Activated naive CD8-positive, alpha-beta T cell treated with anti-CD3 and anti-CD28 coated beads, Interleukin-2, amount 10 ng/mL, durations not matched to agents 7 days and 5 days (primary cell): ENCODE data around the gene SAT2. TPM values are rescaled to one million over a fixed set of nuclear protein-coding genes. Genes with fewer than 3 reads are reported as not detected.

ENCODE experiments used
- ATAC-seq: fragments of 150-1000 bp; cut with Tn5 transposase; one replicate; pipeline ENCODE4 v1.10.0; 2021; ENCODE audit warnings: low read depth, moderate library complexity
- POLR2A ChIA-PET: fragments of 350-600 bp; sonication (Branson Sonifier 250); formaldehyde crosslinking; loops from one replicate; lab custom pipeline; 2021; ENCODE audit warnings: antibody characterized with exemption; lab: Charles Lee
- DNase-seq: peaks from one replicate; pipeline ENCODE4 v3.0.0; 2021
- H3K27ac Mint-ChIP-seq: one replicate; pipeline ENCODE4 v1.8.0; 2022; ENCODE audit warnings: mild to moderate bottlenecking, mixed read lengths
- H3K27me3 Mint-ChIP-seq: one replicate; pipeline ENCODE4 v1.8.0; 2022; ENCODE audit warnings: mild to moderate bottlenecking, moderate library complexity, mixed read lengths
- H3K36me3 Mint-ChIP-seq: one replicate; pipeline ENCODE4 v1.8.0; 2021; ENCODE audit warnings: mild to moderate bottlenecking, mixed read lengths
- H3K4me1 Mint-ChIP-seq: one replicate; pipeline ENCODE4 v1.8.0; 2021; ENCODE audit warnings: mixed read lengths
- H3K4me3 Mint-ChIP-seq: one replicate; pipeline ENCODE4 v1.8.0; 2022; ENCODE audit warnings: mild to moderate bottlenecking, moderate library complexity, mixed read lengths
- H3K9me3 Mint-ChIP-seq: one replicate; pipeline ENCODE4 v1.8.0; 2021; ENCODE audit warnings: mixed read lengths
- total RNA-seq, 2 experiments: library from RNA; stranded (reverse); gene quantifications; one replicate each; pipeline ENCODE4 v1.2.3, GENCODE V29; 2021

The SAT2 gene
- total RNA-seq = 10 to 100 TPM; 40.0 to 41.2 TPM

DNA sequence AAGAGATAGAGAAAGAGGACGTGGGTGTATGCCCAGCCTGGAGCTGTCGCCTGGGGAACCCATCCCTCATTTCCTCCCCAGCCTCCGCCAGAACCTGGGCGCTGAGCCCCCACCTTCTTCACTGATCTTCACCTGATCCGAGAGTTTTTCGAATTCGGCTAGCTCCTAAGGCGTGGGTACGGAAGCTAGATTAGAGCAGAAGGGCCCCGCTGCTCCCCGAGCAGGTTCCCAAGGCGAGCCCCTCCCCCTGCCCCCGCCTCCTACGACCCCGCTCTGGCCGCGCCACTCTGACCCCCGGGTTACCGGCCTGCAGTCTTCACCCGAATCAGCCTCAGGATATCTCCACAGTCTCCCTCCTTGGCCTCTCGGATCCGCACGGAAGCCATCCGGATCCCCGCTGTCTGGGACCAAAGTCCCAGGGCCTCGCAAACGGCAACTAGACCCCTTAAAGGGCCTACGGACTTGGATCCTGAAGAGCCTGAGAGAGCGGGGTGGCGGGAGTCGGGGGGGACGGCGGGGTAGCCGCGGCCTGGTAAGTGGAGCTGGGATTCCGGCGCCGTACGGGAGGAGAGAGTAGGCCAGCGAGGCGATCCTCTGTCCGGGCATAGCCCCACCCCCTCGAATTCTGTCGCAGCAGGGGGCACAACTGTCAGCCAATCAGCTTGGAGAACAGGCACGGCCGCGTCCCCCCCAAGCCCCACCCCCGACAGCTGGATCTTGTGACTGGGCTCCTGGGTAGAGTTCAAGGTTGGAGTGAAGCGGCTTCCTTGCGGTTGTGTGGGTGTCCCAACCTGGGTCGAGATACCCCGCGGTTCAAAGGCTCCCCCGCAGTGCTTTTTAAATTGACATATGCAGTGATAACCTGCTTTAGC is at the start of gene SAT2:
SAT2 (minus strand) TSS at position 572 of the 872 bp plus-strand sequence; CDS start at position 386, 186 bp downstream.
- H3K4me3 Mint-ChIP-seq = peak within 1 kb of the TSS; percentile 95
- H3K36me3 Mint-ChIP-seq = peaks cover 3% of the 10 kb centered on the region
- DNase-seq = peak; percentile 80
- no peaks in the 10 kb centered on the region for H3K9me3 Mint-ChIP-seq
- H3K27me3 Mint-ChIP-seq = no peaks in the 10 kb centered on the region
- POLR2A ChIA-PET = interaction anchor here (0.6 to 2.6 kb wide), 13 partner anchors 9 to 304 kb away, joined by 3 to 50 read pairs (median 5); partner anchors contain the start of genes ATP1B2, CD68, CNTROB and FXR2
- peaks cover 14% of the 10 kb centered on the region for H3K4me1 Mint-ChIP-seq
- peak; percentile 96 for ATAC-seq
- H3K27ac Mint-ChIP-seq = peak within 1 kb of the TSS; percentile 85

DNA sequence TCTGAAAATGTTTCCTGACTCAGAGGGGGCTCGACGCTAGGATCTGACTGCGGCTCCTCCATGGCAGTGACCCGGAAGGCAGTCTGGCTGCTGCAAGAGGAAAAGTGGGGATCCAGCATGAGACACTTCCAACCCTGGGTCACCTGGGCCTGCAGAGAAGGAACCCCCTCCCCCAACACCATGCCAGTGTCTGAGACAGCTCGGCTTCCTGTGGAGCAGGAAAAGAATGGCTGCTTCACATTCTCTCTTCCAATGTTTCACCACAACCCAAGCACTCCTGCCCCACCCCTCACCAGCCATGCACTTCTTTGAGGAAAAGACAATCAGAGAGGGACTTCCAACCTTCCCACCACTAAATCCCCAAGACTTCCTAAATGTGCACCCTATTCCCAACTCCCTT is 48.9 kb upstream of the SAT2 start:
- POLR2A ChIA-PET = interaction anchor here (0.5 kb wide), 1 partner anchor 9 kb away, joined by 5 read pairs; no protein-coding TSS in a partner anchor
- Mint-ChIP-seq H3K36me3 (peaks cover 38% of the 10 kb centered on the region), H3K9me3 (peaks cover 9% of the 10 kb centered on the region), H3K4me3 (no peak overlapping the region), H3K27me3 (no peaks in the 10 kb centered on the region), H3K4me1 (peaks cover 3% of the 10 kb centered on the region), H3K27ac (no peak overlapping the region)
- ATAC-seq (no peak), DNase-seq (no peak)

DNA sequence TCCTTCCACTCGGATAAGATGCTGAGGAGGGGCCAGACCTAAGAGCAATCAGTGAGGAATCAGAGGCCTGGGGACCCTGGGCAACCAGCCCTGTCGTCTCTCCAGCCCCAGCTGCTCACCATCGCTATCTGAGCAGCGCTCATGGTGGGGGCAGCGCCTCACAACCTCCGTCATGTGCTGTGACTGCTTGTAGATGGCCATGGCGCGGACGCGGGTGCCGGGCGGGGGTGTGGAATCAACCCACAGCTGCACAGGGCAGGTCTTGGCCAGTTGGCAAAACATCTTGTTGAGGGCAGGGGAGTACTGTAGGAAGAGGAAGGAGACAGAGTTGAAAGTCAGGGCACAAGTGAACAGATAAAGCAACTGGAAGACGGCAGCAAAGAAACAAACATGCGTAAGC is 47.3 kb upstream of the SAT2 start:
- no peak for ATAC-seq
- Mint-ChIP-seq H3K4me3 (no peak overlapping the region), H3K27ac (no peak overlapping the region), H3K9me3 (peaks cover 9% of the 10 kb centered on the region), H3K27me3 (no peaks in the 10 kb centered on the region), H3K4me1 (peaks cover 3% of the 10 kb centered on the region), H3K36me3 (peaks cover 39% of the 10 kb centered on the region)
- no peak for DNase-seq
- POLR2A ChIA-PET = no interaction called here

DNA sequence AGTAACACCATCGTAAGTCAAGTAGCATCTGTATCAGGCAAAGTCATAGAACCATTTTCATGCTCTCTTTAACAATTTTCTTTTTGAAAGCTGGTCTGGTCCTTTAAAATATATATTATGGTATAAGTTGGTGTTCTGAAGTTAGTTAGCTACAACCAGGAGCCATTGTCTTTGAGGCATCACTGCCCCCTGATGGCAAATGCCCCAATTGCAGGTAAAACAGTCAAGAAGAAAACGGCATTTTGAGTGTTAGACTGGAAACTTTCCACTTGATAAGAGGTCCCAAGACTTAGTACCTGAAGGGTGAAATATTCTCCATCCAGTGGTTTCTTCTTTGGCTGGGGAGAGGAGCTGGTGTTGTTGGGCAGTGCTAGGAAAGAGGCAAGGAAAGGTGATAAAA is 45.6 kb upstream of the SAT2 start:
- H3K9me3 Mint-ChIP-seq = peaks cover 9% of the 10 kb centered on the region
- no peak overlapping the region for H3K4me3 Mint-ChIP-seq
- H3K4me1 Mint-ChIP-seq = peaks cover 3% of the 10 kb centered on the region
- no peaks in the 10 kb centered on the region for H3K27me3 Mint-ChIP-seq
- POLR2A ChIA-PET = interaction anchor here (0.6 to 1.3 kb wide), 3 partner anchors 9 to 41 kb away, joined by 3 to 11 read pairs (median 5); no protein-coding TSS in a partner anchor
- no peak for DNase-seq
- H3K27ac Mint-ChIP-seq = no peak overlapping the region
- H3K36me3 Mint-ChIP-seq = peaks cover 41% of the 10 kb centered on the region
- no peak for ATAC-seq

DNA sequence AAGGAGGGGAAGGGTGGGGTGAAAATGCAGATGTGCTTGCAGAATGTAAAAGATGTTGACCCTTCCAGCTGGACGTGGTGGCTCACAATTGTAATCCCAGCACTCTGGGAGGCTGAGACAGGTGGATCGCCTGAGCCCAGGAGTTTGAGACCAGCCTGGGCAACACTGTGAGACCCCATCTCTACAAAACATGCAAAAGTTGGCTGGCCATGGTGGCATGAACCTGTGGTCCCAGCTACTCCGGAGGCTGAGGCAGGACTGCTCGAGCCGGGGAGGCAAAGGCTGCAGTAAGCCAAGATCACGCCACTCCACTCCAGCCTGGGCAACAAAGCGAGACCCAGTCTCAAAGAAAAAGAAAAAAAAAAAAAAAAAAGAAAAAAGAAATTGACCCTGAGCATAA is 40.9 kb upstream of the SAT2 start:
- POLR2A ChIA-PET = interaction anchor here (1.5 kb wide), 1 partner anchor 14 kb away, joined by 3 read pairs; no protein-coding TSS in a partner anchor
- Mint-ChIP-seq H3K36me3 (peaks cover 17% of the 10 kb centered on the region), H3K4me1 (no peaks in the 10 kb centered on the region), H3K27me3 (no peaks in the 10 kb centered on the region), H3K4me3 (no peak overlapping the region), H3K9me3 (peaks cover 3% of the 10 kb centered on the region), H3K27ac (no peak overlapping the region)
- ATAC-seq (no peak), DNase-seq (no peak)

DNA sequence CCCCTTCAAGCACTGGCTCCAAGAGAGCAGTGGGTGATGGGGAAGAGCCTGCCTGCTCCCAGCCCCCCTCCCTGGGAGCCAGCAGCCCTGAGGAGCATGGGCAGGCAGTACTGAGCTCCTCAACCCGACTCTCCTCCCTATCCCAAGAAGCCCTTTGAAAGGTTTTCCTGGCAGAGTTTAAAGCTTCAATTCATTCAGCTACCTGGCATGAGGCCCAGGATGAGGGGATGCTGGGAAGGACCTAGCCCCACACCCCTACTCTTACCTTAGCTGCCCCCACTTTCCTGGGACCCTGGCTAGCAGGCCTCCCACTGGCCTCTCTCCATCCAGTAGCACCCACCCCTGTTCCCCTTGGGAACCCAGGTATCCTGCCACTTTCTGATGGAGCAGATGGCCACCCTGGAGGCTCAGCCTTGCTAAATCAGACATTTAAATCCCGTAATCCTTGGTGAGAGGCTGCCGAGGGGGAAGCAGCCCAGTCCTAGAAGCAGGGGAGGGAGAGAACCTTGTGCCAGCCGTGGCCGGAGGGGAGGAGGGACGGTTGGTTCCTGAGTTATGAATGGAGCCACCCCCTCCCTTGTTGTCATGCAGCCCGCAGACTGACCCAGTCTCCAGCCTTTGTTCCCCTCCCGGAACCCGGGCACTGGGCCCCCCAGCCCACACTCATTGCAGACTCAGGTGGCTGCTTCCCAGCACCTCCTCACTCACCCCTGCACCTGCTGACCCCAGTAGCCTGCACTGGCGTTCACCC is 40.2 kb upstream of the SAT2 start:
- DNase-seq = no peak
- Mint-ChIP-seq H3K4me3 (no peak overlapping the region), H3K36me3 (peaks cover 12% of the 10 kb centered on the region), H3K4me1 (no peaks in the 10 kb centered on the region), H3K27me3 (no peaks in the 10 kb centered on the region), H3K9me3 (no peaks in the 10 kb centered on the region), H3K27ac (no peak overlapping the region)
- no peak for ATAC-seq
- POLR2A ChIA-PET = interaction anchor here (1.5 kb wide), 1 partner anchor 13 kb away, joined by 3 read pairs; no protein-coding TSS in a partner anchor

DNA sequence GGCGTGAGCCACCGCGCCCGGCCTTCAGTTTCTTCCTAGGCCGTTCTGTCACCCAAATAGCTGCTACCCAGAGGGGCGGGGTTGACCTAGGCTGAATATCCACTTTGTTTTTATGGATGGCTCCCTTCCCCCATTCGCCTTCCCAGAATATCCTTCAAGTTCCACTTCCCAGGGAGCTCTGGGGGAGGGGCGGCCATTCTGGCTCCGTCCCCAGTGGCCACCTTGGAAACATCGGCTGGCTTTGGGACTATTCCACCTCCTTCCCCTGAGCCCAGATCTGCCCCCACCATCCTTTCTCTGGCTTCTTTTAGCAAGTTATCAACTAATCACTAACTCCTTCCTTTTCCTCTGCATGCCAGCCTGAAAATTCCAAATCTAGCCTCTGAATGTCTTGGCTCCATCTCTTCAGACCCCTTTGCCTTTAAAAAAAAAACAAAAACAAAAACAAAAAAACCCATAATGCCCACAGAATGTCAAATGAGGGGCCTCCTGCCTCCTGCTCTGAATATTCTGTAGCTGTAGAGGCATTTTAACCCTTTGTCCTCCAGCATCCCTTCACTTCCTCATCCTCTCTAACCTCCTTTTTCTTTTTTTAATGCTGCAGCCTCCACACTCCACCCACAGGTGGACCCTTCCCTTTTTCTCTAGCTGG is 29.5 kb upstream of the SAT2 start:
- no peaks in the 10 kb centered on the region for H3K4me1 Mint-ChIP-seq
- no peaks in the 10 kb centered on the region for H3K36me3 Mint-ChIP-seq
- H3K27ac Mint-ChIP-seq = no peak overlapping the region
- POLR2A ChIA-PET = interaction anchor here (1.0 kb wide), 2 partner anchors 29 to 62 kb away, joined by 3 read pairs; no protein-coding TSS in a partner anchor
- H3K9me3 Mint-ChIP-seq = no peaks in the 10 kb centered on the region
- peaks cover 24% of the 10 kb centered on the region for H3K27me3 Mint-ChIP-seq
- H3K4me3 Mint-ChIP-seq = no peak overlapping the region
- DNase-seq (no peak), ATAC-seq (no peak)

DNA sequence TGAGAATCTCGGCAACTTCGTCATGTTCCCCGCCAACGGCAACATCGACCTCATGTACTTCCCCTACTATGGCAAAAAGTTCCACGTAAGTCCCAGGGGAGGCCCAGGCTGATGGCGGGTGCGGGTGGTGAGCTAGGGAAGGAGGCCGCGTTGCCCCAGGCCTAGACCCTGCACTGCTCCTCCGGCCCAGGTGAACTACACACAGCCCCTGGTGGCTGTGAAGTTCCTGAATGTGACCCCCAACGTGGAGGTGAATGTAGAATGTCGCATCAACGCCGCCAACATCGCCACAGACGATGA is 27.9 kb upstream of the SAT2 start:
- Mint-ChIP-seq H3K36me3 (no peaks in the 10 kb centered on the region), H3K4me1 (peaks cover 4% of the 10 kb centered on the region), H3K9me3 (no peaks in the 10 kb centered on the region), H3K4me3 (no peak overlapping the region), H3K27ac (no peak overlapping the region), H3K27me3 (peaks cover 35% of the 10 kb centered on the region)
- POLR2A ChIA-PET = interaction anchor here (1.2 kb wide), 1 partner anchor 12 kb away, joined by 3 read pairs; no protein-coding TSS in a partner anchor
- no peak for ATAC-seq
- no peak for DNase-seq

DNA sequence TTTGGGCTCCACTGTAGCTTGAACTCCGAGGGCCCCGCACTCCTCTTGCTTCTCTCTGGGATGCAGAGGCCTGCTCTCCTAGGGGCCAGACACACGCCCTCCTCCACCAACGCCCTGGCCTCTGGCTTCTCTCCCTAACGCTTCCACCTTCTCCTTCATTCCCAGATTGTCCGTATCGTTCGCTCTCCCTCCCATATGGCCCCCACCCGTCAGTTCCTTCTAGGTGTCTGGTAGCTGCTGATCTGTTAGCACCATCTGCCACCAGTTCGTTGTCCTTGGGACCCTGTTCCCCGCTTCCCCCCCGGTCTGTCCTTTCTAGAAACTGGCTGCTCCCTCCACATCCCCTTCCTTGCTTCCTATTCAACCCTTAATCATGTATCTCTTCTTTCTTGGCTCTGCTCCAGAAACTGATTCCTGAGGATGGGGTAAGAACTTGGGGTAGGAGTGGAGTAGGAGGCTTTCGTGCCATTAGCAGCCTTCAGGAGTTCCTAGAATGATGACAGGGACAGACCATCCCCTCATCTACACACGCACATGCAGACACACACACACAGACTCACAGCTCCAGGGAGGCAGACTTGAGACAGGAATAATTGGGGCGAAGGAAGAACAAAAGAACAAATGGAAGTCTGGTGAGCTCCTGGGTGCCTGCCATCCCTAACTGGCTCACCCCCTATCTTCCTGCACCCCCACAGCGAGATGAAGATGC is 27.4 kb upstream of the SAT2 start:
- no peaks in the 10 kb centered on the region for H3K36me3 Mint-ChIP-seq
- DNase-seq (no peak), ATAC-seq (no peak)
- no peak overlapping the region for H3K4me3 Mint-ChIP-seq
- H3K9me3 Mint-ChIP-seq = no peaks in the 10 kb centered on the region
- POLR2A ChIA-PET = interaction anchor here (1.2 kb wide), 1 partner anchor 13 kb away, joined by 3 read pairs; no protein-coding TSS in a partner anchor
- peaks cover 40% of the 10 kb centered on the region for H3K27me3 Mint-ChIP-seq
- H3K27ac Mint-ChIP-seq = no peak overlapping the region
- peaks cover 8% of the 10 kb centered on the region for H3K4me1 Mint-ChIP-seq

DNA sequence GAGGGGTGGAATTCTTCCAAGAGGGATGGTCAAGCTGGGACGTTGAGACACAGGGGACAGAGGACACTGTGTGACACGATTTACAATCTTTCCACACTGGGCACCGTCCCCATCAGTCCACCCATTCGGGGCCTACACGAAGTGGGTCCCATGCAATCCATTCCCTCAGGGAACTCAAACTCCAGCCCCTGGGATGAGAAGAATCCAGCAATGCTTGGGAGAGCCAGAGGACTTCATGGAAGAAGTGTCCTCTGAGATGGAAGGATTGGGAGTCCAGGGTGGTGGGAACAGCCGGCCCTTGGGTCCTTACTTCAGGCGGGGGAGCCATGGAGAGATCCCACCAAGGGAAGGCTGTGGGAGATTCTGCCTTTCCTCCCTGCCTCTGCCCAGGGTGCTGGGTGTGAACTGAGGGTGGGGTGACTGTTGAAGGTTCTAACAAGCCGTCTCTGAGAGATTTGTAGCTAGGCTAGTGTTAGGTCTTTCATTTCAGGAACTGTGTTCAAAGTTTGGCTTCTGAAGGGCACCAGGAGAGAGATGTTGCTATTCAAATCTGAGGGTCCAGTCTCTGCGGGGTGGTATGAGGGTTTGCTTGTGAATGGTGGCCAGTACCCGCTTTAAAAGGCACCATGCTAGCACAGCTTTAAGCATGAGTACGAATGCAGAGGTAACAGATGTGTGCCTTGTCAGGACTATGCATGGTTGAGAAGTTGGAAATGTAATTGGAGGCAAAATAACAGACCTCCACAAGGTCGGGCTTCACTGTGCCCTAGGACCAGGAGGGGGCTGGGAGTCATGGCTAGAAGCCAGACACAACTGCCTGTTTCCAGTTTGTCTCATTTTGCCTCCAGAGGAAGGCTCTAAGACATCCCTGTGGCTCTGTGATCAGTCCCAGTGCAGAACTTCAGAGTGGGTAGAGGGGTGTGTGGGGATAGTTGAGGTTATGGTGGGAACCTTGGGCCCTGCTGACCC is 25.1 kb upstream of the SAT2 start:
- DNase-seq (no peak), ATAC-seq (no peak)
- H3K9me3 Mint-ChIP-seq = no peaks in the 10 kb centered on the region
- H3K36me3 Mint-ChIP-seq = no peaks in the 10 kb centered on the region
- peaks cover 11% of the 10 kb centered on the region for H3K4me1 Mint-ChIP-seq
- H3K4me3 Mint-ChIP-seq = no peak overlapping the region
- no peak overlapping the region for H3K27ac Mint-ChIP-seq
- POLR2A ChIA-PET = interaction anchor here (2.2 to 2.5 kb wide), 2 partner anchors 34 to 38 kb away, joined by 11 to 21 read pairs; partner anchors contain the start of genes FXR2 and TP53
- peaks cover 49% of the 10 kb centered on the region for H3K27me3 Mint-ChIP-seq

DNA sequence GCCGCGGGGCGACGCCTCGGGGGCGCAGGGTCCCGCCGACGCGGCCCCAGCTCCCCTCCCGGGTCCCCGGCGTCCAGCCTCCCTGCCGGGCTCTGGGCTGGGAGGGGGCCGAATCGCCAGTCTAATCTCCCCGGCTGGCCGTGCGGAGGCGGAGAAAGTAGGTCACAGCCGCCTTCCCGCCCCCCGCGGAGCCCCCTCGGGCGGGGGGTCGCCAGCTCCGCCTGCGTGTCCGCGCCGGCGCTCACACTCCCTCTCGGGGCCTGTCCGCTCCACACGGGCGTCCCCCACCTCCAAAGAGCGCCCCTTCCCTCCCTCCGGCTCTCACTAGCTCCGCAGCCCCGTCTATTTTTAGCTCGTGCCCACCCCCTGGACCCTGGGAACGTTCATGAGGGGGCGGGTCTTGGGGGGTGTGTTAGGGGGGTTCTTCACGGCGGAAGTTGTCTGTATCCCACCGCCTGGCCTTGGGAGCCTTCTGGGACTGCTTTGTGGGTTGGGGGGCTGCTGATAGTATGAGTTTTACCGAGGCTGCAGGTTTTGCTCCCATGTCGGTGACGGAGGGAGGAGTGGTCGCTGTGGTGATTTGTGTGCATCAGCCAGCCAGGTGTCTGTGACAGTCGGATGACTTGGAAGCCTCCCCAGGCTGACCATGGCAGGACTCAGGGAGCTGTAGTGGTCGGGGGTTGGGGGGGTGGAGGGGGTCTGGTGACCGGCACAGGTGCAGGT is 24.2 kb upstream of the SAT2 start:
- DNase-seq = no peak
- Mint-ChIP-seq H3K36me3 (no peaks in the 10 kb centered on the region), H3K4me3 (no peak overlapping the region), H3K4me1 (peaks cover 11% of the 10 kb centered on the region), H3K27me3 (peaks cover 49% of the 10 kb centered on the region), H3K9me3 (no peaks in the 10 kb centered on the region), H3K27ac (no peak overlapping the region)
- no peak for ATAC-seq
- POLR2A ChIA-PET = interaction anchor here (1.5 to 2.5 kb wide), 3 partner anchors 24 to 37 kb away, joined by 7 to 21 read pairs (median 11); partner anchors contain the start of genes FXR2, SAT2 and TP53
